Stomach (tissue), 9 donors: Measurements from ENCODE around the gene PEAK1. TPM values are rescaled to one million over a fixed set of nuclear protein-coding genes. Genes with fewer than 3 reads are reported as not detected.
A peak's percentile ranks its signal among the peaks of the same experiment; 100 is the strongest.
"Not testable (repeated sequence)": the region's sequence is repeated elsewhere in the genome, so short reads cannot be mapped to it uniquely, and the experiment has no call there.

Source experiments
- DNase-seq, 2 donors: peaks; one replicate each; pipeline versions ENCODE4 v3.0.0 to v3.0.0-alpha.2; 2013 to 2019
- H3K27ac ChIP-seq, 5 donors: fragments of 200-600 bp in 4 of 5; sonication (generic) in 4 of 5; one replicate each; pipeline ENCODE4 v1.5.1; 2013 to 2019; ENCODE audit warnings: mild to moderate bottlenecking in 1 of 5, moderate library complexity in 1 of 5
- H3K27me3 ChIP-seq, 3 donors: fragments of 200-600 bp; sonication (generic); one replicate each; pipeline ENCODE4 v1.5.1; 2017 to 2019; ENCODE audit warnings: mixed run types in 1 of 3
- H3K36me3 ChIP-seq, 4 donors: fragments of 200-600 bp; sonication (generic); 1 replicate in 3 of 4; 2 replicates in 1 of 4; pipeline ENCODE4 v1.5.1; 2016 to 2019
- H3K4me1 ChIP-seq, 4 donors: fragments of 200-600 bp; sonication (generic); one replicate each; pipeline ENCODE4 v1.5.1; 2016 to 2019
- H3K4me3 ChIP-seq, 4 donors: fragments of 200-600 bp; sonication (generic) in 3 of 4; one replicate each; pipeline ENCODE4 v1.5.1; 2016 to 2019; ENCODE audit warnings: mild to moderate bottlenecking in 1 of 4
- H3K9me3 ChIP-seq, 4 donors: fragments of 200-600 bp; sonication (generic); one replicate each; pipeline ENCODE4 v1.5.1; 2016 to 2019
- CTCF ChIP-seq, 7 experiments: fragments of 450-650 bp in 4 of 7; fragments of 200-600 bp in 3 of 7; sonication (generic) in 3 of 7; IDR thresholded peaks; one replicate each; pipeline ENCODE4 v1.5.1; 2016 to 2019; ENCODE audit warnings: antibody characterized with exemption in 7 of 7, control low read depth in 2 of 7, mild to moderate bottlenecking in 1 of 7
- EP300 ChIP-seq: sonication (generic); formaldehyde crosslinking; IDR thresholded peaks from one replicate; pipeline ENCODE4 v1.6.1; 2017; ENCODE audit warnings: antibody characterized with exemption
- POLR2A ChIP-seq, 4 donors: fragments of 450-650 bp; IDR thresholded peaks; one replicate each; pipeline ENCODE4 v1.6.1; 2016; ENCODE audit warnings: antibody characterized with exemption in 4 of 4, control low read depth in 2 of 4, mild to moderate bottlenecking in 1 of 4, moderate library complexity in 1 of 4
- POLR2AphosphoS5 ChIP-seq, 3 donors: sonication (generic); formaldehyde crosslinking; IDR thresholded peaks; one replicate each; pipeline ENCODE4 v1.6.1; 2016; ENCODE audit warnings: antibody characterized with exemption in 3 of 3
- WGBS, 5 donors: extraction: QIAGEN DNeasy Blood & Tissue Kit in 3 of 5; methylation state at CpG; one replicate each; pipeline versions ENCODE4 v1.1.5 to v1.1.7; 2013 to 2018; 5-methylcytosine and 5-hydroxymethylcytosine counted together
- intact Hi-C: fragments of 100-400 bp; cut with DNase I; formaldehyde crosslinking; loops from one replicate; pipeline ENCODE4 v1.15.1; 2023; ENCODE audit warnings: low total_unique reads
- polyA plus RNA-seq, 3 donors: library from polyadenylated mRNA; stranded (reverse); fragments of 200-250 nt; gene quantifications; one replicate each; pipeline ENCODE4 v1.2.3, GENCODE V29; 2013
- total RNA-seq, 5 donors: library from RNA; depleted of rRNA; stranded (reverse); fragments of >200 nt; gene quantifications; one replicate each; pipeline versions ENCODE4 v1.1.0 to v1.2.3, GENCODE V29; 2014 to 2016
- donor health status: healthy with polysubstance abuse.
- donor health status: Bipolar disorder and iron deficiency.
- donor health status: healthy.

Gene PEAK1
- total and polyA plus RNA-seq, 8 donors, result 1.7 to 72.5 (median 19.4) TPM

- WGBS, 5 donors, result 71 to 76% (median 71%) methylated on average over 4 of the region's 4 CpGs
- no peak overlapping the region for H3K4me3 ChIP-seq
- DNase-seq, result peak in 1 of 2 donors; percentile 66
- TF ChIP-seq POLR2AphosphoS5 (IDR thresholded peaks at IDR 0.05), result no peak
- no peak for TF ChIP-seq EP300
- TF ChIP-seq POLR2A (IDR thresholded peaks at IDR 0.05), result no peak
- no peak for TF ChIP-seq CTCF (IDR thresholded peaks at IDR 0.05)
- intact Hi-C loops, result no loop called here
- H3K27ac ChIP-seq, result no peak overlapping the region
- H3K4me1 ChIP-seq, result peaks cover 7 to 53% (median 23%) of the 10 kb centered on the region in 4 donors
- no peaks in the 10 kb centered on the region for H3K36me3 ChIP-seq
- no peaks in the 10 kb centered on the region for H3K27me3 ChIP-seq
- H3K9me3 ChIP-seq, result no peaks in the 10 kb centered on the region
Measured at GRCh38 chr15:77409259-77410156, 10.4 kb downstream of the PEAK1 start.

GRCh38 chr15:77406846-77407245 lies 13.1 kb downstream of the PEAK1 start:
- Histone ChIP-seq H3K36me3 (no peaks in the 10 kb centered on the region), H3K4me1 (peaks cover 0 to 46% (median 12%) of the 10 kb centered on the region in 4 donors), H3K27me3 (no peaks in the 10 kb centered on the region), H3K27ac (no peak overlapping the region), H3K4me3 (no peak overlapping the region), H3K9me3 (no peaks in the 10 kb centered on the region)
- intact Hi-C loops, result no loop called here
- 82 to 91% (median 89%) methylated on average over 4 of the region's 4 CpGs for WGBS, 5 donors
- DNase-seq, result no peak
- no peak for TF ChIP-seq POLR2A (IDR thresholded peaks at IDR 0.05)
- TF ChIP-seq EP300, result no peak
- no peak for TF ChIP-seq POLR2AphosphoS5 (IDR thresholded peaks at IDR 0.05)
- TF ChIP-seq CTCF (IDR thresholded peaks at IDR 0.05), result no peak

GRCh38 chr15:77406173-77406759 lies 13.6 kb downstream of the PEAK1 start:
- peaks cover 0 to 40% (median 9%) of the 10 kb centered on the region in 4 donors for H3K4me1 ChIP-seq
- H3K36me3 ChIP-seq, H3K4me3 ChIP-seq, H3K27ac ChIP-seq, DNase-seq, H3K9me3 ChIP-seq, H3K27me3 ChIP-seq, intact Hi-C loops: not testable (repeated sequence)
- 83 to 97% (median 93%) methylated on average over 1 of the region's 1 CpG for WGBS, 5 donors

- no peaks in the 10 kb centered on the region for H3K36me3 ChIP-seq
- intact Hi-C loops, result no loop called here
- peaks cover 0 to 26% (median 24%) of the 10 kb centered on the region in 4 donors for H3K9me3 ChIP-seq
- no peak overlapping the region for H3K27ac ChIP-seq
- no peaks in the 10 kb centered on the region for H3K27me3 ChIP-seq
- WGBS, 5 donors, result 14 to 36% (median 32%) methylated on average over 1 of the region's 1 CpG
- peaks cover 0 to 19% (median 0%) of the 10 kb centered on the region in 4 donors for H3K4me1 ChIP-seq
- TF ChIP-seq POLR2AphosphoS5 (IDR thresholded peaks at IDR 0.05), result no peak
- TF ChIP-seq CTCF (IDR thresholded peaks at IDR 0.05), result no peak
- no peak for TF ChIP-seq EP300
- no peak overlapping the region for H3K4me3 ChIP-seq
- no peak for DNase-seq
Measured at GRCh38 chr15:77402740-77403379, 17.0 kb downstream of the PEAK1 start.
